ENCODE data around the gene PATJ.

PATJ gene

GRCh38 chr1:61907102-61907501 is 164.8 kb downstream of the PATJ start:
- H3K27me3 ChIP-seq (ENCODE audit: insufficient read depth, low read length, poor library complexity, severe bottlenecking) = no peaks in the 10 kb centered on the region
- H3K9me2 ChIP-seq (replicated peaks; ENCODE audit: low read depth, low read length) = no peaks in the 10 kb centered on the region
- no peak overlapping the region for H3K9ac ChIP-seq (ENCODE audit: low read depth, low read length, poor library complexity, severe bottlenecking)
- no peaks in the 10 kb centered on the region for H3F3A ChIP-seq (ENCODE audit: low read depth)
- no peaks in the 10 kb centered on the region for H3K4me1 ChIP-seq (ENCODE audit: insufficient read depth, low read length, poor library complexity, severe bottlenecking)
- H3K36me3 ChIP-seq (ENCODE audit: insufficient read depth, low read length) = no peaks in the 10 kb centered on the region
- no peaks in the 10 kb centered on the region for H4K20me1 ChIP-seq (ENCODE audit: insufficient read depth, low read length, poor library complexity, severe bottlenecking)
- H3K4me3 ChIP-seq (ENCODE audit: low read length, poor library complexity, severe bottlenecking) = no peak overlapping the region
- no peak overlapping the region for H2AFZ ChIP-seq (ENCODE audit: low read length)
- no peaks in the 10 kb centered on the region for H3K79me2 ChIP-seq (ENCODE audit: insufficient read depth, low read length)
- no peak overlapping the region for H3K4me2 ChIP-seq (ENCODE audit: low read depth, low read length, poor library complexity, severe bottlenecking)
- H3K9me3 ChIP-seq (ENCODE audit: insufficient read depth, low read depth, low read length) = no peaks in the 10 kb centered on the region
- TF ChIP-seq EZH2phosphoT487 (IDR thresholded peaks at IDR 0.05; ENCODE audit: borderline replicate concordance) = no peak
- no peak for TF ChIP-seq CTCF (conservative IDR thresholded peaks at IDR 0.05; ENCODE audit: low read length)

GRCh38 chr1:61910035-61910434 is 167.8 kb downstream of the PATJ start:
- no peak overlapping the region for H3K4me2 ChIP-seq (ENCODE audit: low read depth, low read length, poor library complexity, severe bottlenecking)
- H3K4me3 ChIP-seq (ENCODE audit: low read length, poor library complexity, severe bottlenecking) = no peak overlapping the region
- H3K9ac ChIP-seq (ENCODE audit: low read depth, low read length, poor library complexity, severe bottlenecking) = no peak overlapping the region
- no peaks in the 10 kb centered on the region for H4K20me1 ChIP-seq (ENCODE audit: insufficient read depth, low read length, poor library complexity, severe bottlenecking)
- no peaks in the 10 kb centered on the region for H3K9me3 ChIP-seq (ENCODE audit: insufficient read depth, low read depth, low read length)
- no peaks in the 10 kb centered on the region for H3K4me1 ChIP-seq (ENCODE audit: insufficient read depth, low read length, poor library complexity, severe bottlenecking)
- H3K79me2 ChIP-seq (ENCODE audit: insufficient read depth, low read length) = no peaks in the 10 kb centered on the region
- no peak overlapping the region for H2AFZ ChIP-seq (ENCODE audit: low read length)
- H3K9me2 ChIP-seq (replicated peaks; ENCODE audit: low read depth, low read length) = no peaks in the 10 kb centered on the region
- H3K27me3 ChIP-seq (ENCODE audit: insufficient read depth, low read length, poor library complexity, severe bottlenecking) = no peaks in the 10 kb centered on the region
- no peaks in the 10 kb centered on the region for H3K36me3 ChIP-seq (ENCODE audit: insufficient read depth, low read length)
- H3F3A ChIP-seq (ENCODE audit: low read depth) = no peaks in the 10 kb centered on the region
- TF ChIP-seq CTCF (conservative IDR thresholded peaks at IDR 0.05; ENCODE audit: low read length) (no peak), EZH2phosphoT487 (IDR thresholded peaks at IDR 0.05; ENCODE audit: borderline replicate concordance) (no peak)

- Histone ChIP-seq H3K79me2 (ENCODE audit: insufficient read depth, low read length) (no peaks in the 10 kb centered on the region), H3K9ac (ENCODE audit: low read depth, low read length, poor library complexity, severe bottlenecking) (no peak overlapping the region), H3K4me1 (ENCODE audit: insufficient read depth, low read length, poor library complexity, severe bottlenecking) (no peaks in the 10 kb centered on the region), H3F3A (ENCODE audit: low read depth) (no peaks in the 10 kb centered on the region), H2AFZ (ENCODE audit: low read length) (no peak overlapping the region), H3K4me2 (ENCODE audit: low read depth, low read length, poor library complexity, severe bottlenecking) (no peak overlapping the region), H3K4me3 (ENCODE audit: low read length, poor library complexity, severe bottlenecking) (no peak overlapping the region), H3K36me3 (ENCODE audit: insufficient read depth, low read length) (no peaks in the 10 kb centered on the region), H3K9me3 (ENCODE audit: insufficient read depth, low read depth, low read length) (no peaks in the 10 kb centered on the region), H3K27me3 (ENCODE audit: insufficient read depth, low read length, poor library complexity, severe bottlenecking) (no peaks in the 10 kb centered on the region), H4K20me1 (ENCODE audit: insufficient read depth, low read length, poor library complexity, severe bottlenecking) (no peaks in the 10 kb centered on the region), H3K9me2 (replicated peaks; ENCODE audit: low read depth, low read length) (no peaks in the 10 kb centered on the region)
- TF ChIP-seq CTCF (conservative IDR thresholded peaks at IDR 0.05; ENCODE audit: low read length) (no peak), EZH2phosphoT487 (IDR thresholded peaks at IDR 0.05; ENCODE audit: borderline replicate concordance) (no peak)
These were observed 172.7 kb downstream of the PATJ start for GRCh38 chr1:61914823-61915482.

All from Loucy (cell line).